ENCODE results near the gene ADAMTS18. TPM values are rescaled to one million over a fixed set of nuclear protein-coding genes. Genes with fewer than 3 reads are reported as not detected.

The ADAMTS18 gene
- total RNA-seq, 1 donor from 2014 or later, result not detected

DNA sequence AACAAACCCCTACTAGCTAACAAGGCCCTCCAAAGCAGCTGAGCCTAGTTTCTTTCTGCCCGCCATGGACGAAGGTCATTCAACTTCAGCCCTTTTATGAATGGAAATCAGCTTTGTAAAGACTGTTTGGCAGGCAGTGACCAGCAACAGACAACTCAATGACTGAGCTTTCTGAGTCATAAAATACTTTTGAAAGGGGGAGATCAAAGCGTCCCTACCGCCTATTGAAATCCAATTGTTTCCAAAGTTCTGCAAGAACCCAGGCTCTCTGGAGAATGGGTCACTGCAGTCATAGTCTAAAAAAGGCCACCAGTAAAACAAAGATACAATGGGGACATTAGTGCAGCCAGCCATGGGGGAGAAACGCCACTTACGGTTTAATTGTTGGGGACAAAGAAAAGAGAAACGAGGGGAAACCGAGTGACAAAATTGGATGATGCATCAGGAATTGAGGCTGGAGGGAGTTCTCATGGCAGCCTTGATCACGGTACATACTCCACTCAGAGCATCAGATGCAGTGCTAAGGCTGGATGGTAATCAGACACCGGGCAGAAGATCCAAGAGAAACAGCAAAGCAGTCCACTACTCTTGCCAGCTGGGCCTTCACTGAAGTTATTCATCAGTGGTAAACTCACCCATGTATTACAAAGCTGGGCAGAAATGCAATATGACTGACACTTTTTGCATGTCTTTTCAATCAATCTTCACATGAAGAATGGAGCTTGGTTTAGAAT, 9.8 kb downstream of the ADAMTS18 start:
- Histone ChIP-seq H3K27ac (replicated peaks) (no peak overlapping the region), H3K4me1 (no peaks in the 10 kb centered on the region), H3K4me3 (no peak overlapping the region), H3K27me3 (ENCODE audit: low read depth) (peaks cover 33% of the 10 kb centered on the region), H3K9me3 (replicated peaks) (peaks cover 11% of the 10 kb centered on the region), H3K36me3 (no peaks in the 10 kb centered on the region)
- no peak for TF ChIP-seq CTCF (IDR thresholded peaks at IDR 0.05; ENCODE audit: borderline replicate concordance)
- DNase-seq, result no peak
- intact Hi-C loops (cut with micrococcal nuclease), result no loop called here

DNA sequence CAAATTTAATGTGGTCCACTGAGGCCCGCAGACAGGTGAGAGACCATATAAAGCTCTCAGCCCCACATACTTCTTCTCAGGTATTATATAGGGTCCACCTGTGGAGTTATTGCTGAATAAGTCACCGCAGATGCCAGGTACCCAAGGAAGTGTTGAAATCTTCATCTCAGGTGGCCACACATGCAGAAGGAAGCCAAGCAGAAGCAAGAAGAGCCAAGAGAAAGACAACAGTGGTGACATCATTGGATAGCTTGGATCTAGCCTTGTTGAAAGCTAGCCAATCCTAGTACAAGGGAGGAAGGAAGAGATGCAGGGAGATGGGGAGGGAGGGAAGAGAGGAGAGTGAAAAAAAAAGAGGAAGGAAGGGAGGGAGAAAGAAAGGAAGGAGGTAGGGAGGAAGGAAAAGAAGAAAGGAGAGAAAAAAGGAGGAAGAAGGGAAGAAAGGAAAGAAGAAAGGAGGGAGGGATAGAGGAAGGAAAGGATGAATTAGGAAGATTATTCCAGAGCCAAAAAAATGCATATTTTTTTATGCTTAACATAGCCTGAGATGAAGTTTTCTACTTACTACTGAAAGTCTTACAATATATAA, 12.5 kb downstream of the ADAMTS18 start:
- Histone ChIP-seq H3K36me3 (no peaks in the 10 kb centered on the region), H3K27ac (replicated peaks) (no peak overlapping the region), H3K4me1 (no peaks in the 10 kb centered on the region), H3K9me3 (replicated peaks) (peaks cover 5% of the 10 kb centered on the region), H3K27me3 (ENCODE audit: low read depth) (peaks cover 7% of the 10 kb centered on the region), H3K4me3 (no peak overlapping the region)
- no peak for TF ChIP-seq CTCF (IDR thresholded peaks at IDR 0.05; ENCODE audit: borderline replicate concordance)
- intact Hi-C loops (cut with micrococcal nuclease), result no loop called here
- no peak for DNase-seq

- Histone ChIP-seq H3K4me3 (no peak overlapping the region), H3K4me1 (no peaks in the 10 kb centered on the region), H3K9me3 (replicated peaks) (peaks cover 3% of the 10 kb centered on the region), H3K36me3 (no peaks in the 10 kb centered on the region), H3K27ac (replicated peaks) (no peak overlapping the region), H3K27me3 (ENCODE audit: low read depth) (no peaks in the 10 kb centered on the region)
- intact Hi-C loops (cut with micrococcal nuclease), result no loop called here
- DNase-seq, result no peak
- no peak for TF ChIP-seq CTCF (IDR thresholded peaks at IDR 0.05; ENCODE audit: borderline replicate concordance)
These were observed 17.8 kb downstream of the ADAMTS18 start for GRCh38 chr16:77416939-77417480.

GRCh38 chr16:77414752-77415231, 20.0 kb downstream of the ADAMTS18 start:
- H3K9me3 ChIP-seq (replicated peaks), result no peaks in the 10 kb centered on the region
- no peak overlapping the region for H3K27ac ChIP-seq (replicated peaks)
- intact Hi-C loops (cut with micrococcal nuclease), result no loop called here
- no peak overlapping the region for H3K4me3 ChIP-seq
- DNase-seq, result no peak
- no peaks in the 10 kb centered on the region for H3K27me3 ChIP-seq (ENCODE audit: low read depth)
- no peak for TF ChIP-seq CTCF (IDR thresholded peaks at IDR 0.05; ENCODE audit: borderline replicate concordance)
- no peaks in the 10 kb centered on the region for H3K4me1 ChIP-seq
- H3K36me3 ChIP-seq, result no peaks in the 10 kb centered on the region

DNA sequence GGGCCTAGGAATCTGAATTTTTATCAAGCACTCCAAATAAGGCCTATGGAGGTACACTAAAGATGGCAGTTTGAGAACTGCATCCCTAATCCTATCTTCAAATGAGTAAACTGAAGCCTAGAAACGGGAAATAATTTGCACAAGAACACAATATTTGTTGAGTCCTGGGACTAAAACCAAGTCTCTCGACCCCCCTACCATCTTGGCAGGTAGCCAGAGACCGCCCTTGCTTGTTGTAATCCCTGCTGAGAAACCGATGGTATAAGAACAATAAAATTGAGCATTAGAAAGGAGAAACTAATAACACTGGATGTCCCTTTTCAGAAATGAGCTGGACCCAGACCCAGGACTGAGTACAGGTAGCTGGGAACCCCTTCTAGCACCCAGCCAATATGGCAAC, 24.4 kb downstream of the ADAMTS18 start:
- no peak for TF ChIP-seq CTCF (IDR thresholded peaks at IDR 0.05; ENCODE audit: borderline replicate concordance)
- intact Hi-C loops (cut with micrococcal nuclease), result no loop called here

More for the DNA sequence above, 24.4 kb downstream of the ADAMTS18 start:
- Histone ChIP-seq H3K27me3 (ENCODE audit: low read depth) (no peaks in the 10 kb centered on the region), H3K27ac (replicated peaks) (no peak overlapping the region), H3K4me1 (no peaks in the 10 kb centered on the region), H3K4me3 (no peak overlapping the region), H3K36me3 (no peaks in the 10 kb centered on the region), H3K9me3 (replicated peaks) (peaks cover 23% of the 10 kb centered on the region)
- DNase-seq, result no peak

Measured in left ventricle myocardium inferior (tissue), 1 donor.